Spinal cord (tissue), 10 donors: ENCODE data around the gene IGF1. TPM values are rescaled to one million over a fixed set of nuclear protein-coding genes. Genes with fewer than 3 reads are reported as not detected.

Experiments used
- DNase-seq, 6 donors: peaks; one replicate each; pipeline versions ENCODE4 v3.0.0 to v3.0.0-alpha.2; 2013 to 2015; ENCODE audit warnings: low spot score in 6 of 6, low read depth in 4 of 6
- H3K27ac ChIP-seq: one replicate; pipeline ENCODE4 v1.5.1; 2013; ENCODE audit warnings: low read depth, low read length, control low read depth
- H3K27me3 ChIP-seq: one replicate; pipeline ENCODE4 v1.6.1; 2013; ENCODE audit warnings: low read length; ENCODE audit not compliant: control insufficient read depth, insufficient read depth
- H3K36me3 ChIP-seq: one replicate; pipeline ENCODE4 v1.6.1; 2013; ENCODE audit warnings: low read length; ENCODE audit not compliant: control insufficient read depth, insufficient read depth
- H3K4me1 ChIP-seq: one replicate; pipeline ENCODE4 v1.6.1; 2013; ENCODE audit warnings: low read length; ENCODE audit not compliant: control insufficient read depth, insufficient read depth
- H3K4me3 ChIP-seq: one replicate; pipeline ENCODE4 v1.5.1; 2013; ENCODE audit warnings: low read depth, low read length, control low read depth
- H3K9me3 ChIP-seq: one replicate; pipeline ENCODE4 v1.6.1; 2013; ENCODE audit warnings: low read length; ENCODE audit not compliant: control insufficient read depth, insufficient read depth
- WGBS: methylation state at CpG from one replicate; pipeline ENCODE4 v1.1.5; 2013; ENCODE audit warnings: missing lambda C conversion rate; ENCODE audit not compliant: insufficient coverage; 5-methylcytosine and 5-hydroxymethylcytosine counted together
- polyA plus RNA-seq, 2 donors: library from polyadenylated mRNA; unstranded; fragments of 120-200 nt; gene quantifications; one replicate each; pipeline ENCODE4 v1.2.1, GENCODE V29; 2013; ENCODE audit not compliant: insufficient read length in 2 of 2
- total RNA-seq, 2 donors: library from RNA; depleted of rRNA in 1 of 2; stranded (reverse); fragments of 120-200 nt in 1 of 2; fragments of >200 nt in 1 of 2; gene quantifications; one replicate each; pipeline versions ENCODE4 v1.2.3 to v1.2.4, GENCODE V29; 2013 to 2014
- donor health status: healthy.

IGF1 gene
- total and polyA plus RNA-seq, 4 donors: 4.6 to 22.9 (median 13.0) TPM

- WGBS: 100% methylated on average over 2 of the region's 3 CpGs
- H3K27ac ChIP-seq: no peak overlapping the region
- H3K4me1 ChIP-seq: no peaks in the 10 kb centered on the region
- no peak for DNase-seq
- no peak overlapping the region for H3K4me3 ChIP-seq
- H3K36me3 ChIP-seq: no peaks in the 10 kb centered on the region
- H3K9me3 ChIP-seq: no peaks in the 10 kb centered on the region
- H3K27me3 ChIP-seq: no peaks in the 10 kb centered on the region
Measured at GRCh38 chr12:102407776-102408486, 72.4 kb downstream of the IGF1 start.

GRCh38 chr12:102406033-102406584, 74.3 kb downstream of the IGF1 start:
- no peak overlapping the region for H3K4me3 ChIP-seq
- H3K36me3 ChIP-seq: no peaks in the 10 kb centered on the region
- DNase-seq: peak in 4 of 6 donors; percentile 43 to 91 (median 72)
- H3K9me3 ChIP-seq: no peaks in the 10 kb centered on the region
- no peaks in the 10 kb centered on the region for H3K4me1 ChIP-seq
- no peaks in the 10 kb centered on the region for H3K27me3 ChIP-seq
- 0% methylated on average over 3 of the region's 7 CpGs for WGBS
- H3K27ac ChIP-seq: no peak overlapping the region

GRCh38 chr12:102401087-102401486, 79.3 kb downstream of the IGF1 start:
- Histone ChIP-seq H3K4me3 (no peak overlapping the region), H3K4me1 (no peaks in the 10 kb centered on the region), H3K9me3 (no peaks in the 10 kb centered on the region), H3K36me3 (no peaks in the 10 kb centered on the region), H3K27me3 (no peaks in the 10 kb centered on the region), H3K27ac (no peak overlapping the region)
- no peak for DNase-seq
- WGBS: 100% methylated on average over 1 of the region's 2 CpGs

- H3K27me3 ChIP-seq: no peaks in the 10 kb centered on the region
- no CpG with 5 or more reads among the region's 1 CpG for WGBS
- no peak for DNase-seq
- H3K4me3 ChIP-seq: no peak overlapping the region
- no peaks in the 10 kb centered on the region for H3K9me3 ChIP-seq
- H3K27ac ChIP-seq: no peak overlapping the region
- H3K4me1 ChIP-seq: no peaks in the 10 kb centered on the region
- H3K36me3 ChIP-seq: no peaks in the 10 kb centered on the region
Measured at GRCh38 chr12:102399653-102400052, 80.7 kb downstream of the IGF1 start.

GRCh38 chr12:102396276-102396675, 84.1 kb downstream of the IGF1 start:
- no peak overlapping the region for H3K27ac ChIP-seq
- H3K4me1 ChIP-seq: no peaks in the 10 kb centered on the region
- no peaks in the 10 kb centered on the region for H3K9me3 ChIP-seq
- H3K27me3 ChIP-seq: no peaks in the 10 kb centered on the region
- DNase-seq: no peak
- no CpG with 5 or more reads among the region's 2 CpGs for WGBS
- no peaks in the 10 kb centered on the region for H3K36me3 ChIP-seq
- no peak overlapping the region for H3K4me3 ChIP-seq

- WGBS: no CpG with 5 or more reads among the region's 1 CpG
- H3K4me3 ChIP-seq: no peak overlapping the region
- H3K27me3 ChIP-seq: no peaks in the 10 kb centered on the region
- H3K9me3 ChIP-seq: no peaks in the 10 kb centered on the region
- no peaks in the 10 kb centered on the region for H3K4me1 ChIP-seq
- no peak for DNase-seq
- no peak overlapping the region for H3K27ac ChIP-seq
- no peaks in the 10 kb centered on the region for H3K36me3 ChIP-seq
Measured at GRCh38 chr12:102394200-102394599, 86.2 kb downstream of the IGF1 start.

GRCh38 chr12:102390068-102390467, 90.3 kb downstream of the IGF1 start:
- Histone ChIP-seq H3K4me1 (no peaks in the 10 kb centered on the region), H3K27ac (no peak overlapping the region), H3K36me3 (no peaks in the 10 kb centered on the region), H3K27me3 (no peaks in the 10 kb centered on the region), H3K9me3 (no peaks in the 10 kb centered on the region), H3K4me3 (no peak overlapping the region)
- no peak for DNase-seq
- WGBS: 87% methylated on average over 2 of the region's 4 CpGs

GRCh38 chr12:102388469-102388868, 91.9 kb downstream of the IGF1 start:
- H3K9me3 ChIP-seq: peaks cover 2% of the 10 kb centered on the region
- H3K4me3 ChIP-seq: no peak overlapping the region
- no peak overlapping the region for H3K27ac ChIP-seq
- no peak for DNase-seq
- WGBS: no CpG with 5 or more reads among the region's 1 CpG
- H3K36me3 ChIP-seq: no peaks in the 10 kb centered on the region
- no peaks in the 10 kb centered on the region for H3K27me3 ChIP-seq
- no peaks in the 10 kb centered on the region for H3K4me1 ChIP-seq

GRCh38 chr12:102385343-102385742, 95.0 kb downstream of the IGF1 start:
- H3K36me3 ChIP-seq: no peaks in the 10 kb centered on the region
- H3K4me3 ChIP-seq: no peak overlapping the region
- whole genome bisulfite sequencing: no CpG with 5 or more reads among the region's 1 CpG
- no peaks in the 10 kb centered on the region for H3K27me3 ChIP-seq
- DNase-seq: no peak
- peaks cover 2% of the 10 kb centered on the region for H3K9me3 ChIP-seq
- H3K27ac ChIP-seq: no peak overlapping the region
- no peaks in the 10 kb centered on the region for H3K4me1 ChIP-seq
